Stomach (tissue), 9 donors: Measurements from ENCODE around the gene PCDH15. TPM values are rescaled to one million over a fixed set of nuclear protein-coding genes. Genes with fewer than 3 reads are reported as not detected.
A peak's percentile ranks its signal among the peaks of the same experiment; 100 is the strongest.

Experiments used
- DNase-seq, 2 donors: peaks; one replicate each; pipeline versions ENCODE4 v3.0.0 to v3.0.0-alpha.2; 2013 to 2019
- H3K27ac ChIP-seq, 5 donors: fragments of 200-600 bp in 4 of 5; sonication (generic) in 4 of 5; one replicate each; pipeline ENCODE4 v1.5.1; 2013 to 2019; ENCODE audit warnings: mild to moderate bottlenecking in 1 of 5, moderate library complexity in 1 of 5
- H3K27me3 ChIP-seq, 3 donors: fragments of 200-600 bp; sonication (generic); one replicate each; pipeline ENCODE4 v1.5.1; 2017 to 2019; ENCODE audit warnings: mixed run types in 1 of 3
- H3K36me3 ChIP-seq, 4 donors: fragments of 200-600 bp; sonication (generic); 1 replicate in 3 of 4; 2 replicates in 1 of 4; pipeline ENCODE4 v1.5.1; 2016 to 2019
- H3K4me1 ChIP-seq, 4 donors: fragments of 200-600 bp; sonication (generic); one replicate each; pipeline ENCODE4 v1.5.1; 2016 to 2019
- H3K4me3 ChIP-seq, 4 donors: fragments of 200-600 bp; sonication (generic) in 3 of 4; one replicate each; pipeline ENCODE4 v1.5.1; 2016 to 2019; ENCODE audit warnings: mild to moderate bottlenecking in 1 of 4
- H3K9me3 ChIP-seq, 4 donors: fragments of 200-600 bp; sonication (generic); one replicate each; pipeline ENCODE4 v1.5.1; 2016 to 2019
- CTCF ChIP-seq, 7 experiments: fragments of 450-650 bp in 4 of 7; fragments of 200-600 bp in 3 of 7; sonication (generic) in 3 of 7; IDR thresholded peaks; one replicate each; pipeline ENCODE4 v1.5.1; 2016 to 2019; ENCODE audit warnings: antibody characterized with exemption in 7 of 7, control low read depth in 2 of 7, mild to moderate bottlenecking in 1 of 7
- EP300 ChIP-seq: sonication (generic); formaldehyde crosslinking; IDR thresholded peaks from one replicate; pipeline ENCODE4 v1.6.1; 2017; ENCODE audit warnings: antibody characterized with exemption
- POLR2A ChIP-seq, 4 donors: fragments of 450-650 bp; IDR thresholded peaks; one replicate each; pipeline ENCODE4 v1.6.1; 2016; ENCODE audit warnings: antibody characterized with exemption in 4 of 4, control low read depth in 2 of 4, mild to moderate bottlenecking in 1 of 4, moderate library complexity in 1 of 4
- POLR2AphosphoS5 ChIP-seq, 3 donors: sonication (generic); formaldehyde crosslinking; IDR thresholded peaks; one replicate each; pipeline ENCODE4 v1.6.1; 2016; ENCODE audit warnings: antibody characterized with exemption in 3 of 3
- WGBS, 5 donors: extraction: QIAGEN DNeasy Blood & Tissue Kit in 3 of 5; methylation state at CpG; one replicate each; pipeline versions ENCODE4 v1.1.5 to v1.1.7; 2013 to 2018; 5-methylcytosine and 5-hydroxymethylcytosine counted together
- intact Hi-C: fragments of 100-400 bp; cut with DNase I; formaldehyde crosslinking; loops from one replicate; pipeline ENCODE4 v1.15.1; 2023; ENCODE audit warnings: low total_unique reads
- polyA plus RNA-seq, 3 donors: library from polyadenylated mRNA; stranded (reverse); fragments of 200-250 nt; gene quantifications; one replicate each; pipeline ENCODE4 v1.2.3, GENCODE V29; 2013
- total RNA-seq, 5 donors: library from RNA; depleted of rRNA; stranded (reverse); fragments of >200 nt; gene quantifications; one replicate each; pipeline versions ENCODE4 v1.1.0 to v1.2.3, GENCODE V29; 2014 to 2016
- donor health status: healthy with polysubstance abuse.
- donor health status: Bipolar disorder and iron deficiency.
- donor health status: healthy.

Gene PCDH15
- total and polyA plus RNA-seq, 8 donors, result 3.7 TPM; not detected in 7

GRCh38 chr10:54708591-54708990 lies 92.4 kb downstream of the PCDH15 start:
- Histone ChIP-seq H3K36me3 (no peaks in the 10 kb centered on the region), H3K4me3 (no peak overlapping the region), H3K9me3 (peaks cover 0 to 7% (median 0%) of the 10 kb centered on the region in 4 donors), H3K27me3 (no peaks in the 10 kb centered on the region), H3K4me1 (no peaks in the 10 kb centered on the region), H3K27ac (no peak overlapping the region)
- intact Hi-C loops, result no loop called here
- no peak for TF ChIP-seq POLR2A (IDR thresholded peaks at IDR 0.05)
- TF ChIP-seq EP300, result no peak
- no peak for TF ChIP-seq CTCF (IDR thresholded peaks at IDR 0.05)
- TF ChIP-seq POLR2AphosphoS5 (IDR thresholded peaks at IDR 0.05), result no peak
- no peak for DNase-seq
- 36 to 59% (median 53%) methylated on average over 8 of the region's 8 CpGs for WGBS, 5 donors

- H3K9me3 ChIP-seq, result peaks cover 0 to 12% (median 0%) of the 10 kb centered on the region in 4 donors
- H3K36me3 ChIP-seq, result no peaks in the 10 kb centered on the region
- no peak overlapping the region for H3K4me3 ChIP-seq
- 45 to 63% (median 54%) methylated on average over 2 of the region's 2 CpGs for WGBS, 5 donors
- intact Hi-C loops, result no loop called here
- DNase-seq, result peak in 1 of 2 donors; percentile 4
- TF ChIP-seq EP300, result no peak
- TF ChIP-seq POLR2AphosphoS5 (IDR thresholded peaks at IDR 0.05), result no peak
- no peak for TF ChIP-seq CTCF (IDR thresholded peaks at IDR 0.05)
- TF ChIP-seq POLR2A (IDR thresholded peaks at IDR 0.05), result no peak
- H3K27ac ChIP-seq, result no peak overlapping the region
- H3K27me3 ChIP-seq, result no peaks in the 10 kb centered on the region
- H3K4me1 ChIP-seq, result no peaks in the 10 kb centered on the region
Measured at GRCh38 chr10:54708021-54708420, 93.0 kb downstream of the PCDH15 start.

- no peaks in the 10 kb centered on the region for H3K27me3 ChIP-seq
- no peak overlapping the region for H3K27ac ChIP-seq
- no peaks in the 10 kb centered on the region for H3K36me3 ChIP-seq
- no peaks in the 10 kb centered on the region for H3K4me1 ChIP-seq
- intact Hi-C loops, result no loop called here
- DNase-seq, result no peak
- H3K4me3 ChIP-seq, result no peak overlapping the region
- TF ChIP-seq CTCF (IDR thresholded peaks at IDR 0.05) (no peak), POLR2A (IDR thresholded peaks at IDR 0.05) (no peak), EP300 (no peak), POLR2AphosphoS5 (IDR thresholded peaks at IDR 0.05) (no peak)
- H3K9me3 ChIP-seq, result peaks cover 0 to 19% (median 2%) of the 10 kb centered on the region in 4 donors
- 74 to 92% (median 80%) methylated on average over 3 of the region's 3 CpGs for WGBS, 5 donors
Measured at GRCh38 chr10:54702583-54703485, 98.2 kb downstream of the PCDH15 start.

GRCh38 chr10:54691331-54691730 lies 109.7 kb downstream of the PCDH15 start:
- H3K9me3 ChIP-seq, result no peaks in the 10 kb centered on the region
- no peaks in the 10 kb centered on the region for H3K4me1 ChIP-seq
- no peak overlapping the region for H3K4me3 ChIP-seq
- 38 to 70% (median 54%) methylated on average over 1 of the region's 1 CpG for WGBS, 5 donors
- H3K27ac ChIP-seq, result no peak overlapping the region
- TF ChIP-seq CTCF (IDR thresholded peaks at IDR 0.05), result no peak
- TF ChIP-seq POLR2AphosphoS5 (IDR thresholded peaks at IDR 0.05), result no peak
- TF ChIP-seq POLR2A (IDR thresholded peaks at IDR 0.05), result no peak
- TF ChIP-seq EP300, result no peak
- no peaks in the 10 kb centered on the region for H3K36me3 ChIP-seq
- DNase-seq, result no peak
- no peaks in the 10 kb centered on the region for H3K27me3 ChIP-seq
- intact Hi-C loops, result no loop called here
